ENCODE data around the gene A2M. TPM values are rescaled to one million over a fixed set of nuclear protein-coding genes. Genes with fewer than 3 reads are reported as not detected.

Gene A2M
- total and polyA plus RNA-seq, 2 of the 13 experiments (the other 11 are each of a cell fraction or from before 2014, with no cell fraction given), result 2,807 to 6,551 TPM

DNA sequence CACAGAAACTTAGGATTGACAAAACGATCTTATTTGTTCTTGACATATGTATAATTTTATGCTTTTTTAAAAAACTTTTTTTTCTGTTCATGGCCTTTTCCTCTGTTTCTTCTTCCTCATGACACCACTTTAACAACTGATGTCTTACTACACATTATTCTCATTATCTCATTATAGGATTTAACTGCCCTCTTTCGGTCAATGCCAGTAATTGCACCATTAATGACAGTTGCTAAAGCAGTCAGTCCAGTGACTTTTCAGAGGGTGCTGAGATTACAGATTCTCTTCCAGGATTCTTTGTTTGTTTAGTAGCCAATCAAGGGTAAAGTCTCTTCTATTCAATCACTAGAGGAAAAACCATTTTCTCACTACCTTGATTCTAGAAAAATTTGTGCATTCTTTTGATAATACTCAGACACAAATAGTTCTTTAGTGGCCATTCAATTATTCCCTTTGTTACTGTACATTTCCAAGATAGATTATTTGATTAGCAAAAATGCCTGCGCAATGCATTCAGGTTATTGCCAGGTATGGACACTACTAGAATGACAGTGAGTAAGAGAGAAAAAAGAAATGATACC is 76.2 kb downstream of the A2M start (continued):
- TF ChIP-seq KLF6 (CRISPR knock-in tag; IDR thresholded peaks at IDR 0.05) (no peak), RAD21 (CRISPR knock-in tag; IDR thresholded peaks at IDR 0.05) (peak; percentile 33; the same call in 1 of the 2 replicates), MYNN (CRISPR knock-in tag; IDR thresholded peaks at IDR 0.05; ENCODE audit: low read depth) (no peak), LCORL (IDR thresholded peaks at IDR 0.05) (no peak), LCORL (CRISPR knock-in tag; IDR thresholded peaks at IDR 0.05) (no peak), CEBPG (CRISPR knock-in tag; IDR thresholded peaks at IDR 0.05) (peak; percentile 48; the same call in 1 of the 2 replicates), ZNF746 (CRISPR knock-in tag; IDR thresholded peaks at IDR 0.05) (no peak), ZNF773 (CRISPR knock-in tag; IDR thresholded peaks at IDR 0.05; ENCODE audit: borderline replicate concordance) (no peak), NFATC3 (CRISPR knock-in tag; IDR thresholded peaks at IDR 0.05) (no peak), EP300 (IDR thresholded peaks at IDR 0.05; ENCODE audit: low read depth in 2 of 2, low read length in 2 of 2) (no peak), EP300 (CRISPR knock-in tag; IDR thresholded peaks at IDR 0.05; ENCODE audit: borderline replicate concordance) (no peak), ZNF354B (CRISPR knock-in tag; IDR thresholded peaks at IDR 0.05) (no peak), RXRB (CRISPR knock-in tag; IDR thresholded peaks at IDR 0.05; ENCODE audit: borderline replicate concordance) (peak; percentile 11; the same call in 1 of the 2 replicates), TOPORS (CRISPR knock-in tag; IDR thresholded peaks at IDR 0.05) (no peak), CCDC6 (CRISPR knock-in tag; IDR thresholded peaks at IDR 0.05) (no peak), SMC3 (IDR thresholded peaks at IDR 0.05; ENCODE audit: low read length) (peak; percentile 67), ZNF720 (CRISPR knock-in tag; IDR thresholded peaks at IDR 0.05) (no peak), REL (CRISPR knock-in tag; conservative IDR thresholded peaks at IDR 0.05) (no peak), ZNF253 (CRISPR knock-in tag; IDR thresholded peaks at IDR 0.05; ENCODE audit: borderline replicate concordance) (no peak), IKZF4 (CRISPR knock-in tag; IDR thresholded peaks at IDR 0.05; ENCODE audit: borderline replicate concordance, low read depth, not compliant biosample characterization) (no peak), HNRNPLL (IDR thresholded peaks at IDR 0.05; ENCODE audit: low read depth, low read length, poor library complexity, severe bottlenecking) (no peak), ZSCAN20 (CRISPR knock-in tag; IDR thresholded peaks at IDR 0.05; ENCODE audit: borderline replicate concordance) (no peak), ERF (CRISPR knock-in tag; IDR thresholded peaks at IDR 0.05) (no peak)
- TF ChIP-seq, protein P1, sequence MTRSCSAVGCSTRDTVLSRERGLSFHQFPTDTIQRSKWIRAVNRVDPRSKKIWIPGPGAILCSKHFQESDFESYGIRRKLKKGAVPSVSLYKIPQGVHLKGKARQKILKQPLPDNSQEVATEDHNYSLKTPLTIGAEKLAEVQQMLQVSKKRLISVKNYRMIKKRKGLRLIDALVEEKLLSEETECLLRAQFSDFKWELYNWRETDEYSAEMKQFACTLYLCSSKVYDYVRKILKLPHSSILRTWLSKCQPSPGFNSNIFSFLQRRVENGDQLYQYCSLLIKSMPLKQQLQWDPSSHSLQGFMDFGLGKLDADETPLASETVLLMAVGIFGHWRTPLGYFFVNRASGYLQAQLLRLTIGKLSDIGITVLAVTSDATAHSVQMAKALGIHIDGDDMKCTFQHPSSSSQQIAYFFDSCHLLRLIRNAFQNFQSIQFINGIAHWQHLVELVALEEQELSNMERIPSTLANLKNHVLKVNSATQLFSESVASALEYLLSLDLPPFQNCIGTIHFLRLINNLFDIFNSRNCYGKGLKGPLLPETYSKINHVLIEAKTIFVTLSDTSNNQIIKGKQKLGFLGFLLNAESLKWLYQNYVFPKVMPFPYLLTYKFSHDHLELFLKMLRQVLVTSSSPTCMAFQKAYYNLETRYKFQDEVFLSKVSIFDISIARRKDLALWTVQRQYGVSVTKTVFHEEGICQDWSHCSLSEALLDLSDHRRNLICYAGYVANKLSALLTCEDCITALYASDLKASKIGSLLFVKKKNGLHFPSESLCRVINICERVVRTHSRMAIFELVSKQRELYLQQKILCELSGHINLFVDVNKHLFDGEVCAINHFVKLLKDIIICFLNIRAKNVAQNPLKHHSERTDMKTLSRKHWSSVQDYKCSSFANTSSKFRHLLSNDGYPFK (CRISPR knock-in tag; IDR thresholded peaks at IDR 0.05; ENCODE audit: borderline replicate concordance), result no peak
- TF ChIP-seq, protein P2, sequence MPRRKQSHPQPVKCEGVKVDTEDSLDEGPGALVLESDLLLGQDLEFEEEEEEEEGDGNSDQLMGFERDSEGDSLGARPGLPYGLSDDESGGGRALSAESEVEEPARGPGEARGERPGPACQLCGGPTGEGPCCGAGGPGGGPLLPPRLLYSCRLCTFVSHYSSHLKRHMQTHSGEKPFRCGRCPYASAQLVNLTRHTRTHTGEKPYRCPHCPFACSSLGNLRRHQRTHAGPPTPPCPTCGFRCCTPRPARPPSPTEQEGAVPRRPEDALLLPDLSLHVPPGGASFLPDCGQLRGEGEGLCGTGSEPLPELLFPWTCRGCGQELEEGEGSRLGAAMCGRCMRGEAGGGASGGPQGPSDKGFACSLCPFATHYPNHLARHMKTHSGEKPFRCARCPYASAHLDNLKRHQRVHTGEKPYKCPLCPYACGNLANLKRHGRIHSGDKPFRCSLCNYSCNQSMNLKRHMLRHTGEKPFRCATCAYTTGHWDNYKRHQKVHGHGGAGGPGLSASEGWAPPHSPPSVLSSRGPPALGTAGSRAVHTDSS (CRISPR knock-in tag; conservative IDR thresholded peaks at IDR 0.05), result no peak
- TF ChIP-seq, protein P3, sequence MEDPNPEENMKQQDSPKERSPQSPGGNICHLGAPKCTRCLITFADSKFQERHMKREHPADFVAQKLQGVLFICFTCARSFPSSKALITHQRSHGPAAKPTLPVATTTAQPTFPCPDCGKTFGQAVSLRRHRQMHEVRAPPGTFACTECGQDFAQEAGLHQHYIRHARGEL (CRISPR knock-in tag; IDR thresholded peaks at IDR 0.05), result no peak
- TF ChIP-seq, protein P4, sequence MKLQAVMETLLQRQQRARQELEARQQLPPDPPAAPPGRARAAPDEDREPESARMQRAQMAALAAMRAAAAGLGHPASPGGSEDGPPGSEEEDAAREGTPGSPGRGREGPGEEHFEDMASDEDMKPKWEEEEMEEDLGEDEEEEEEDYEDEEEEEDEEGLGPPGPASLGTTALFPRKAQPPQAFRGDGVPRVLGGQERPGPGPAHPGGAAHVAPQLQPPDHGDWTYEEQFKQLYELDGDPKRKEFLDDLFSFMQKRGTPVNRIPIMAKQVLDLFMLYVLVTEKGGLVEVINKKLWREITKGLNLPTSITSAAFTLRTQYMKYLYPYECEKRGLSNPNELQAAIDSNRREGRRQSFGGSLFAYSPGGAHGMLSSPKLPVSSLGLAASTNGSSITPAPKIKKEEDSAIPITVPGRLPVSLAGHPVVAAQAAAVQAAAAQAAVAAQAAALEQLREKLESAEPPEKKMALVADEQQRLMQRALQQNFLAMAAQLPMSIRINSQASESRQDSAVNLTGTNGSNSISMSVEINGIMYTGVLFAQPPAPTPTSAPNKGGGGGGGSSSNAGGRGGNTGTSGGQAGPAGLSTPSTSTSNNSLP (IDR thresholded peaks at IDR 0.05; ENCODE audit: low read depth, low read length), result peak; percentile 61

Data from HepG2 (cell line).